Measurements from ENCODE around the gene CLASP2. TPM values are rescaled to one million over a fixed set of nuclear protein-coding genes. Genes with fewer than 3 reads are reported as not detected.
A peak's percentile ranks its signal among the peaks of the same experiment; 100 is the strongest.

The CLASP2 gene
- polyA plus RNA-seq, 1 experiment: 27.4 TPM

DNA sequence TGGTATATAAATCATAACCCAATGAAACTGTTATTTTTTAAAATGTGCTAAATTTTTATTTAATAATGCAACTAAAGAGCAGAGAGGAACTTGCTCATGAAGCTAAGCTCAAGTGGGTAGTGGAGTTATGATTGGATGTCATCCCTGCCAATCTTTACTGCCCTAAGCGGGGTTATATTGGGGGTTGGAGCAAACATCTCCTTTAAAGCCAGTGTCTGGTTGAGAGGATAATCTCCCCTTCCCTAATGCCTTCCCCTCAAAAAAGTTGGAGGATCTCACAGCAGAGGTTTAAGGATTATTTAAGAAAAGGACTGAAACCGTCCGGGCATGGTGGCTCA lies 32.1 kb upstream of the CLASP2 start:
- Histone ChIP-seq H3K27me3 (ENCODE audit: control insufficient read depth, insufficient read depth, low read length) (no peaks in the 10 kb centered on the region), H3K4me3 (ENCODE audit: low read depth, low read length) (no peak overlapping the region), H3K27ac (ENCODE audit: low read depth, low read length) (no peak overlapping the region), H3K9me3 (ENCODE audit: control insufficient read depth, insufficient read depth, low read length) (peaks cover 13% of the 10 kb centered on the region; the same call in 1 of the 2 replicates)
- CTCF ChIA-PET: interaction anchor here (1.2 kb wide), 1 partner anchor 27 kb away, joined by 8 read pairs; no protein-coding TSS in a partner anchor
- no peak for DNase-seq (ENCODE audit: low read depth, low spot score)
- POLR2A ChIA-PET: no interaction called here
- TF ChIP-seq, protein P1, sequence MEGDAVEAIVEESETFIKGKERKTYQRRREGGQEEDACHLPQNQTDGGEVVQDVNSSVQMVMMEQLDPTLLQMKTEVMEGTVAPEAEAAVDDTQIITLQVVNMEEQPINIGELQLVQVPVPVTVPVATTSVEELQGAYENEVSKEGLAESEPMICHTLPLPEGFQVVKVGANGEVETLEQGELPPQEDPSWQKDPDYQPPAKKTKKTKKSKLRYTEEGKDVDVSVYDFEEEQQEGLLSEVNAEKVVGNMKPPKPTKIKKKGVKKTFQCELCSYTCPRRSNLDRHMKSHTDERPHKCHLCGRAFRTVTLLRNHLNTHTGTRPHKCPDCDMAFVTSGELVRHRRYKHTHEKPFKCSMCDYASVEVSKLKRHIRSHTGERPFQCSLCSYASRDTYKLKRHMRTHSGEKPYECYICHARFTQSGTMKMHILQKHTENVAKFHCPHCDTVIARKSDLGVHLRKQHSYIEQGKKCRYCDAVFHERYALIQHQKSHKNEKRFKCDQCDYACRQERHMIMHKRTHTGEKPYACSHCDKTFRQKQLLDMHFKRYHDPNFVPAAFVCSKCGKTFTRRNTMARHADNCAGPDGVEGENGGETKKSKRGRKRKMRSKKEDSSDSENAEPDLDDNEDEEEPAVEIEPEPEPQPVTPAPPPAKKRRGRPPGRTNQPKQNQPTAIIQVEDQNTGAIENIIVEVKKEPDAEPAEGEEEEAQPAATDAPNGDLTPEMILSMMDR (IDR thresholded peaks at IDR 0.05; ENCODE audit: low read depth, low read length): no peak

DNA sequence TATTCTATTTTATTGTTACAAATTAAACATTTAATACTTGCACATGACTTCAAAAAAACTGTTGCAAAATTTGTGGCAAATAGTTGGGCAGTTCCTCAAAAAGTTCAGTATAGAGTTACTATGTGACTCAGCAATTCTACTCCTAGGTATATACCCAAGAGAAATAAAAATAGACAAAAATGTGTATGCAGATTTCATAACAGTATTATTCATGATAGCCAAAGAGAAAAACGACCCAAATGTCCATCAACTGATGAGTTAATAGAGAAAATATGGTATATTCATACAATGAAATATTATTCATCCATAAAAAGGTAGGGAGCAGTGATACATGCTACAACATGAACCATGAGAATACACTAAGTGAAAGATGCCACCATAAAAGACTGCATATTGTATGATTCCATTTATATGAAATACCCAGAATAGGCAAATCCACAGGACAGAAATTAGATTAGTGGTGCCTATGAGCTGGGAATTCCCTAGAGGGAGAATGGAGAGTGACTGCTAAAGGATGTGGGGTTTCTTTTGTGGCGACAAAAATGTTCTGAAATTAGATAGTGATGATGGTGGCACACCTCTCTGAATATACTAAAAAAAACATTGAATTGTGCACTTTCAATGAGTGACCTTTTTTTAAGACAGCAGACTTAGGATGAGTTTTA lies 31.6 kb upstream of the CLASP2 start:
- Histone ChIP-seq H3K9me3 (ENCODE audit: control insufficient read depth, insufficient read depth, low read length) (peaks cover 12% of the 10 kb centered on the region; the same call in 1 of the 2 replicates), H3K4me3 (ENCODE audit: low read depth, low read length) (no peak overlapping the region), H3K27ac (ENCODE audit: low read depth, low read length) (no peak overlapping the region), H3K27me3 (ENCODE audit: control insufficient read depth, insufficient read depth, low read length) (no peaks in the 10 kb centered on the region)
- ChIA-PET CTCF (no interaction called here), POLR2A (no interaction called here)
- TF ChIP-seq, protein P1 (IDR thresholded peaks at IDR 0.05; ENCODE audit: low read depth, low read length): no peak
- peak; percentile 20 for DNase-seq (ENCODE audit: low read depth, low spot score)

DNA sequence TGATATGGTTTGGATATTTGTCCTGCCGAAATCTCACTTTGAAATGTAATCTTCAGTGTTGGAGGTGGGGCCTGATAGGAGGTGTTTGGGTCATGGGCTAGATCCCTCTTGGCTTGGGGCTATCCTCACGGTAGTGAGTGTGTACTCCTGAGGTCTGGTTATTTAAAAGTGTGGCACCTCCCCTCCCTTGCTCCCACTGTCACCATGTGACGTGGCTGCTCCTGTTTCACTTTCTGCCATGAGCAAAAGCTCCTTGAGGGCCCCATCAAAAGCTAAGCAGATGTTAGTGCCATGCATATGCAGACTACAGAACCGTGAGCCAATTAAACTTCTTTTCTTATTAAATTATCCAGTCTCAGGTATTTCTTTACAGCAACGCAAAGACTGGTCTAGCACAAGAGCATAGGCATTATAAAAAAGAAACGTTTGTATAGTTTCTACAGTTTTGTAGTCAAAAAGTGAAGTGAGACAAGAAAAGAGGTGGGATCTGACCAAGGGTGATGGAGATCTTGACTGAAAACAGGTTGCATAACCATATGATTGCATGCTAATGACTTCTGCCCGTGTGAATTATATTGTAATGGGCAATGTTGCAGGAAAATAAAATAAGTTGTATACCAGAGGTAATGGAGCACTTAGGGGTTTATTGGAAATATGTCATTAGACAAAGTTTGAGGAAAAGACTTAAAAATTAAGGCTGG lies 28.5 kb upstream of the CLASP2 start:
- POLR2A ChIA-PET: no interaction called here
- Histone ChIP-seq H3K4me3 (ENCODE audit: low read depth, low read length) (no peak overlapping the region), H3K9me3 (ENCODE audit: control insufficient read depth, insufficient read depth, low read length) (no peaks in the 10 kb centered on the region), H3K27me3 (ENCODE audit: control insufficient read depth, insufficient read depth, low read length) (no peaks in the 10 kb centered on the region), H3K27ac (ENCODE audit: low read depth, low read length) (no peak overlapping the region)
- CTCF ChIA-PET: interaction anchor here (1.0 kb wide), 1 partner anchor 374 kb away, joined by 3 read pairs; no protein-coding TSS in a partner anchor
- TF ChIP-seq, protein P1 (IDR thresholded peaks at IDR 0.05; ENCODE audit: low read depth, low read length): no peak
- no peak for DNase-seq (ENCODE audit: low read depth, low spot score)

DNA sequence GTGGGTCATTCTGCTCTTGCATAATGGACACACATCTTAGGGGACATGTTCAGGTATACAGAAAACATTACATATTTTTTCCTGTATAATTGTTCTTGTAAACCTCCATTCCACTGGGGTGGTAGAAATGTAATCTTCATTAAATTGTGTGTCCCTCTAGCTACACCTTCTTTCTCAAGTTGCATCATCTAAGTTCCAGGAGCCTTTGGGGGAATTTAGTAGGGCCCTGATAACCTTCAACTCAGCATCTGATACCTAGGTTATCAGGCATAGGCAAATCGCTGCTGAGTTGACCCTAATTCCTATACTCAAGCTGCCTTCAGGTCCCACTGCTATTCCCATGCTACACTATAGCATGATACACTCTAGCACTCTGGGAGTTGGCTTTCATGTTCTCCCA lies 19.1 kb upstream of the CLASP2 start:
- H3K27me3 ChIP-seq (ENCODE audit: control insufficient read depth, insufficient read depth, low read length): peaks cover 8% of the 10 kb centered on the region
- H3K9me3 ChIP-seq (ENCODE audit: control insufficient read depth, insufficient read depth, low read length): peaks cover 2% of the 10 kb centered on the region; the same call in 1 of the 2 replicates
- CTCF ChIA-PET: no interaction called here
- H3K4me3 ChIP-seq (ENCODE audit: low read depth, low read length): no peak overlapping the region
- DNase-seq (ENCODE audit: low read depth, low spot score): no peak
- POLR2A ChIA-PET: no interaction called here
- no peak overlapping the region for H3K27ac ChIP-seq (ENCODE audit: low read depth, low read length)
- TF ChIP-seq, protein P1 (IDR thresholded peaks at IDR 0.05; ENCODE audit: low read depth, low read length): no peak

DNA sequence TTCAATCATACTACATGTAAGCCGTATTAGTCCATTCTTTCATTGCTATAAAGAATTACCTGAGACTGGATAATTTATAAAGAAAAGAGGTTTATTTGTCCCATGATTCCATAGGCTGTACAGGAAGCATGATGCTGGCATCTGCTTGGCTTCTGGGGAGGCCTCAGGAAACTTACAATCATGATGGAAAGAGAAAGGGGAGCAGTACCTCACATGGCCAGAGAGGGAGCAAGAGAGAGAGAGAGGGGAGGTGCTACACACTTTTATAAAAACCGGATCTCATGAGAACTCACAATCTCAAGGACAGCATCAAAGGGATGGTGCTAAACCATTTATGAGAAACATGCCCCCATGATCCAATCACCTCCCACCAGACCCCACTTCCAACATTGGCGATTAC lies 14.3 kb upstream of the CLASP2 start:
- Histone ChIP-seq H3K4me3 (ENCODE audit: low read depth, low read length) (no peak overlapping the region), H3K9me3 (ENCODE audit: control insufficient read depth, insufficient read depth, low read length) (peaks cover 2% of the 10 kb centered on the region; the same call in 1 of the 2 replicates), H3K27me3 (ENCODE audit: control insufficient read depth, insufficient read depth, low read length) (peaks cover 8% of the 10 kb centered on the region), H3K27ac (ENCODE audit: low read depth, low read length) (no peak overlapping the region)
- POLR2A ChIA-PET: no interaction called here
- DNase-seq (ENCODE audit: low read depth, low spot score): no peak
- CTCF ChIA-PET: no interaction called here
- TF ChIP-seq, protein P1 (IDR thresholded peaks at IDR 0.05; ENCODE audit: low read depth, low read length): peak; percentile 35
